Glomerular endothelial cell (primary cell): Measurements from ENCODE around the gene GADD45GIP1. TPM values are rescaled to one million over a fixed set of nuclear protein-coding genes. Genes with fewer than 3 reads are reported as not detected.

Experiments used
- DNase-seq: peaks from one replicate; pipeline ENCODE4 v3.0.0-alpha.2; 2011; ENCODE audit warnings: low read depth, low spot score; ENCODE audit errors: extremely low read depth
- total RNA-seq: library from RNA; depleted of rRNA; stranded (reverse); fragments of >200 nt; gene quantifications from 2 replicates; pipeline ENCODE4 v1.2.3, GENCODE V29; 2015

GADD45GIP1 gene
- total RNA-seq, 1 donor from 2014 or later, result 58.2 TPM

GRCh38 chr19:12913851-12914690 is 43.0 kb downstream of the GADD45GIP1 start:
- DNase-seq, result no peak

GRCh38 chr19:12913011-12913561 is 43.9 kb downstream of the GADD45GIP1 start:
- DNase-seq, result no peak

- no peak for DNase-seq
Measured at GRCh38 chr19:12912571-12912970, 44.5 kb downstream of the GADD45GIP1 start.

GRCh38 chr19:12907166-12907565 is 49.9 kb downstream of the GADD45GIP1 start:
- DNase-seq, result no peak

Other genes with a start within 250 kb of the GADD45GIP1 start
- gene TNPO2, start 233.3 kb downstream of the GADD45GIP1 start, total RNA-seq, result 56.9 and 60.2 TPM in 2 replicates
- 380 and 408 TPM in 2 replicates for gene TRIR, start 222.5 kb downstream of the GADD45GIP1 start, total RNA-seq
- gene GET3, start 219.7 kb downstream of the GADD45GIP1 start, total RNA-seq, result 65.0 and 88.7 TPM in 2 replicates
- gene BEST2, start 205.4 kb downstream of the GADD45GIP1 start, total RNA-seq, result not detected in 2 replicates
- gene HOOK2, start 181.7 kb downstream of the GADD45GIP1 start, total RNA-seq, result 24.9 and 33.1 TPM in 2 replicates
- gene JUNB, start 165.7 kb downstream of the GADD45GIP1 start, total RNA-seq, result 110 and 298 TPM in 2 replicates
- gene PRDX2, start 155.4 kb downstream of the GADD45GIP1 start, total RNA-seq, result 325 and 362 TPM in 2 replicates
- not detected in 2 replicates for gene THSD8, start 155.2 kb downstream of the GADD45GIP1 start, total RNA-seq
- 16.4 and 17.2 TPM in 2 replicates for gene RNASEH2A, start 150.6 kb downstream of the GADD45GIP1 start, total RNA-seq
- gene RTBDN, start 122.6 kb downstream of the GADD45GIP1 start, total RNA-seq, result not detected in 2 replicates
- 0.64 and 3.2 TPM in 2 replicates for gene MAST1, start 118.7 kb downstream of the GADD45GIP1 start, total RNA-seq
- gene DNASE2, start 75.8 kb downstream of the GADD45GIP1 start, total RNA-seq, result 40.1 and 56.4 TPM in 2 replicates
- not detected in 2 replicates for gene KLF1, start 70.0 kb downstream of the GADD45GIP1 start, total RNA-seq
- gene GCDH, start 66.1 kb downstream of the GADD45GIP1 start, total RNA-seq, result 17.7 and 35.7 TPM in 2 replicates
- gene SYCE2, start 37.9 kb downstream of the GADD45GIP1 start, total RNA-seq, result 0.64 TPM in 1 of 2 replicates, not detected in the other
- gene FARSA, start 23.5 kb downstream of the GADD45GIP1 start, total RNA-seq, result 74.0 TPM in 2 replicates
- 1,355 and 1,382 TPM in 2 replicates for gene CALR, start 18.6 kb downstream of the GADD45GIP1 start, total RNA-seq
- gene RAD23A, start 11.4 kb downstream of the GADD45GIP1 start, total RNA-seq, result 86.7 and 105 TPM in 2 replicates
- 0.05 TPM in 1 of 2 replicates, not detected in the other for gene DAND5, start 12.4 kb upstream of the GADD45GIP1 start, total RNA-seq
- gene NFIX, start 38.3 kb upstream of the GADD45GIP1 start, total RNA-seq, result 4.9 and 5.0 TPM in 2 replicates
- gene LYL1, start 145.6 kb upstream of the GADD45GIP1 start, total RNA-seq, result 92.6 and 105 TPM in 2 replicates
- gene TRMT1, start 159.5 kb upstream of the GADD45GIP1 start, total RNA-seq, result 39.8 and 40.0 TPM in 2 replicates
- gene NACC1, start 161.0 kb upstream of the GADD45GIP1 start, total RNA-seq, result 75.0 and 99.9 TPM in 2 replicates
- 74.7 and 81.5 TPM in 2 replicates for gene STX10, start 193.2 kb upstream of the GADD45GIP1 start, total RNA-seq
- 87.8 and 135 TPM in 2 replicates for gene IER2, start 193.2 kb upstream of the GADD45GIP1 start, total RNA-seq